ENCODE data around the gene CACNA2D4. TPM values are rescaled to one million over a fixed set of nuclear protein-coding genes. Genes with fewer than 3 reads are reported as not detected.

CACNA2D4 gene
- total RNA-seq, 4 donors from 2014 or later: 0.27 to 3.1 (median 0.92) TPM

- TF ChIP-seq POLR2A (IDR thresholded peaks at IDR 0.05): no peak
- TF ChIP-seq, protein P1, sequence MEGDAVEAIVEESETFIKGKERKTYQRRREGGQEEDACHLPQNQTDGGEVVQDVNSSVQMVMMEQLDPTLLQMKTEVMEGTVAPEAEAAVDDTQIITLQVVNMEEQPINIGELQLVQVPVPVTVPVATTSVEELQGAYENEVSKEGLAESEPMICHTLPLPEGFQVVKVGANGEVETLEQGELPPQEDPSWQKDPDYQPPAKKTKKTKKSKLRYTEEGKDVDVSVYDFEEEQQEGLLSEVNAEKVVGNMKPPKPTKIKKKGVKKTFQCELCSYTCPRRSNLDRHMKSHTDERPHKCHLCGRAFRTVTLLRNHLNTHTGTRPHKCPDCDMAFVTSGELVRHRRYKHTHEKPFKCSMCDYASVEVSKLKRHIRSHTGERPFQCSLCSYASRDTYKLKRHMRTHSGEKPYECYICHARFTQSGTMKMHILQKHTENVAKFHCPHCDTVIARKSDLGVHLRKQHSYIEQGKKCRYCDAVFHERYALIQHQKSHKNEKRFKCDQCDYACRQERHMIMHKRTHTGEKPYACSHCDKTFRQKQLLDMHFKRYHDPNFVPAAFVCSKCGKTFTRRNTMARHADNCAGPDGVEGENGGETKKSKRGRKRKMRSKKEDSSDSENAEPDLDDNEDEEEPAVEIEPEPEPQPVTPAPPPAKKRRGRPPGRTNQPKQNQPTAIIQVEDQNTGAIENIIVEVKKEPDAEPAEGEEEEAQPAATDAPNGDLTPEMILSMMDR (IDR thresholded peaks at IDR 0.05): no peak
- Histone ChIP-seq H3K27me3 (no peaks in the 10 kb centered on the region), H3K36me3 (peaks cover 0 to 52% (median 0%) of the 10 kb centered on the region in 3 donors), H3K4me3 (no peak overlapping the region), H3K4me1 (no peaks in the 10 kb centered on the region), H3K9me3 (no peaks in the 10 kb centered on the region), H3K27ac (peak overlapping the region in 1 of 4 donors; percentile 42)
- no peak for DNase-seq
- intact Hi-C loops (cut with DNase I): no loop called here
- 88 to 97% methylated on average over 5 of the region's 5 CpGs for WGBS, 2 donors
These were observed 43.9 kb upstream of the CACNA2D4 start for GRCh38 chr12:1962051-1963020.

GRCh38 chr12:1956716-1957115, 38.3 kb upstream of the CACNA2D4 start:
- H3K27me3 ChIP-seq: no peaks in the 10 kb centered on the region
- H3K4me1 ChIP-seq: no peaks in the 10 kb centered on the region
- no peaks in the 10 kb centered on the region for H3K9me3 ChIP-seq
- H3K27ac ChIP-seq: no peak overlapping the region
- DNase-seq: no peak
- 87 to 98% methylated on average over 3 of the region's 3 CpGs for WGBS, 2 donors
- intact Hi-C loops (cut with DNase I): no loop called here
- TF ChIP-seq, protein P1 (IDR thresholded peaks at IDR 0.05): no peak
- no peak for TF ChIP-seq POLR2A (IDR thresholded peaks at IDR 0.05)
- no peak overlapping the region for H3K4me3 ChIP-seq
- H3K36me3 ChIP-seq: peaks cover 4 to 50% (median 7%) of the 10 kb centered on the region in 3 donors

DNA sequence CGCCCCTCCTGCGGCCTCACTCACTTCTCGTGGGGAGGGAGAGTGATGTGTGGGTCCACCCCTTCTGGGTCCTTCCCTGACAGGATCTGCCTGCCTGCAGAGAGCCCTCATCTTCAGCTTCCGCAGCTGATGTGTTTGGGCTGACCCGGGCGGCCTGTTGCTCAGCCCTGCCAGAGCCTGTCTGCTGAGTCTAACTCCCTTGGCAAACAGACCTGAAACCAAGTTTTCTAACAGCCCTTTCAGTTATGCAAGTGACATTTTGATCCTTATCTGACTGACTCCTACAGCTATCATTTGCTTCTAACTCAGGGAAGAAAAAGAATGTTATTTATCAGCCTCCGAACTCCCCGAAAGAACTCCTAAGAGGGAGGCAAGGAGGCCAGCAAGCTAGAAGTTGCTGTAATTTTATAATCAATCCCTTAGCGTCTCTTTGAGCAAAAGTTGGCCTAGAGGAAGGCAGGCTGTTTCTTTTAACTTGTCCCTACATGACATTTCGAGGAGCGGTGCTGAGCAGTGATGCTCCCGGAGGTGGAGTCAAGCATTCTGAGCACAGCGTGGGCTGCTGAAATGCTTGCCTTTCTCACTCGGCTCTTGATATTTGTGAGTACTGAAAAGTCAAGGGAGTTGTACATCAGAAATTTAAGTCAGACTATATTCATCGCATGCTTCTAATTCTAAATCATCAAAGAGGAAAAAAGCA, 31.5 kb upstream of the CACNA2D4 start:
- H3K9me3 ChIP-seq: no peaks in the 10 kb centered on the region
- H3K4me3 ChIP-seq: no peak overlapping the region
- peak overlapping the region; percentile 61 to 76 (median 66) for H3K27ac ChIP-seq
- WGBS, 2 donors: 35 to 37% methylated on average over 12 to 13 of the region's 15 CpGs
- intact Hi-C loops (cut with DNase I): loop anchor here (10.0 kb wide), 1 partner anchor 95 kb away; no protein-coding TSS in a partner anchor
- H3K36me3 ChIP-seq: peaks cover 4 to 87% (median 22%) of the 10 kb centered on the region in 3 donors
- no peak for DNase-seq
- H3K4me1 ChIP-seq: peaks cover 9 to 27% (median 20%) of the 10 kb centered on the region in 3 donors
- no peaks in the 10 kb centered on the region for H3K27me3 ChIP-seq
- TF ChIP-seq, protein P1 (IDR thresholded peaks at IDR 0.05): no peak
- TF ChIP-seq POLR2A (IDR thresholded peaks at IDR 0.05): no peak

DNA sequence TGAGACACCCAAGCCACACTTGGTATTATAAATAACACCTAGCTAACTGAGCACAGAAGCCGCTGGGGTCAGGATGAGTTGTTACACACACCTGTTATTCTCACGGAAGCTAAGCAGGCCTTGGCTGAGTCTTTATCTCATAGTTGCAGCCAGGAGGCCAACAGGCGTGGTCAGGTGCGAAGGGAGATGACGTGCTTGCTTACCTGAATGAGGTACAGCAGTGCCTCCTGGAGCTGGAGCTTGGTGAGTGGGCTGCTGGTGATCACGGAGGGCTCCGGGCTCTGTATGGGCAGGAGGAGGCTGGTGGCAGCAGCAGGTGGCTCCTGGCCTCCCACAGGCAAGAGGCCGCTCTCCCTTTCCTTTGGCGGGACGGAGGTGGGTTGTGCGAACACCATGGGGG, 30.4 kb upstream of the CACNA2D4 start:
- TF ChIP-seq, protein P1 (IDR thresholded peaks at IDR 0.05): no peak
- TF ChIP-seq POLR2A (IDR thresholded peaks at IDR 0.05): no peak
- 75 to 92% methylated on average over 6 to 7 of the region's 11 CpGs for WGBS, 2 donors
- peaks cover 9 to 27% (median 20%) of the 10 kb centered on the region in 3 donors for H3K4me1 ChIP-seq
- no peak overlapping the region for H3K4me3 ChIP-seq
- H3K36me3 ChIP-seq: peaks cover 4 to 83% (median 22%) of the 10 kb centered on the region in 3 donors
- H3K9me3 ChIP-seq: no peaks in the 10 kb centered on the region
- peak overlapping the region; percentile 61 to 76 (median 66) for H3K27ac ChIP-seq
- no peak for DNase-seq
- H3K27me3 ChIP-seq: no peaks in the 10 kb centered on the region
- intact Hi-C loops (cut with DNase I): loop anchor here (10.0 kb wide), 1 partner anchor 96 kb away; no protein-coding TSS in a partner anchor
